Endothelial cell (in vitro differentiated cells): ENCODE data around the gene RACGAP1. TPM values are rescaled to one million over a fixed set of nuclear protein-coding genes. Genes with fewer than 3 reads are reported as not detected.
A peak's percentile ranks its signal among the peaks of the same experiment; 100 is the strongest.

ENCODE experiments used
- DNase-seq: peaks from one replicate; pipeline ENCODE4 v3.0.0; 2021; ENCODE audit warnings: low spot score
- H3K27ac Mint-ChIP-seq: one replicate; pipeline ENCODE4 v1.8.0; 2021; ENCODE audit warnings: mixed read lengths, inconsistent platforms; ENCODE audit not compliant: unreplicated experiment
- H3K27me3 Mint-ChIP-seq: one replicate; pipeline ENCODE4 v1.8.0; 2021; ENCODE audit warnings: mild to moderate bottlenecking, moderate library complexity, mixed read lengths, inconsistent platforms; ENCODE audit not compliant: unreplicated experiment
- H3K36me3 Mint-ChIP-seq: one replicate; pipeline ENCODE4 v1.8.0; 2021; ENCODE audit warnings: mild to moderate bottlenecking, low read depth, mixed read lengths, inconsistent platforms; ENCODE audit not compliant: unreplicated experiment
- H3K4me1 Mint-ChIP-seq: one replicate; pipeline ENCODE4 v1.8.0; 2021; ENCODE audit warnings: mild to moderate bottlenecking, mixed read lengths, inconsistent platforms; ENCODE audit not compliant: unreplicated experiment
- H3K4me3 Mint-ChIP-seq: one replicate; pipeline ENCODE4 v1.8.0; 2021; ENCODE audit warnings: mild to moderate bottlenecking, mixed read lengths, inconsistent platforms; ENCODE audit not compliant: unreplicated experiment
- H3K9me3 Mint-ChIP-seq: one replicate; pipeline ENCODE4 v1.8.0; 2021; ENCODE audit warnings: mixed read lengths, inconsistent platforms; ENCODE audit not compliant: unreplicated experiment
- CTCF ChIP-seq: fragments of 200-600 bp; sonication (generic); IDR thresholded peaks from one replicate; pipeline ENCODE4 v1.5.0; 2021; ENCODE audit warnings: antibody characterized with exemption; ENCODE audit not compliant: unreplicated experiment
- long read RNA-seq: library from polyadenylated mRNA; unstranded; transcript quantifications from one replicate; pipeline ENCODE4 v2.0.0, GENCODE V29; 2020; ENCODE audit not compliant: unreplicated experiment
- total RNA-seq: library from RNA; stranded (reverse); fragmentation: NEBNext Ultra II Directional; extraction: Animal tissue kit (Norgen Biotek cat#: 25700); gene quantifications from one replicate; pipeline ENCODE4 v1.2.1, GENCODE V29; 2021; ENCODE audit not compliant: unreplicated experiment

Gene RACGAP1, protein sequence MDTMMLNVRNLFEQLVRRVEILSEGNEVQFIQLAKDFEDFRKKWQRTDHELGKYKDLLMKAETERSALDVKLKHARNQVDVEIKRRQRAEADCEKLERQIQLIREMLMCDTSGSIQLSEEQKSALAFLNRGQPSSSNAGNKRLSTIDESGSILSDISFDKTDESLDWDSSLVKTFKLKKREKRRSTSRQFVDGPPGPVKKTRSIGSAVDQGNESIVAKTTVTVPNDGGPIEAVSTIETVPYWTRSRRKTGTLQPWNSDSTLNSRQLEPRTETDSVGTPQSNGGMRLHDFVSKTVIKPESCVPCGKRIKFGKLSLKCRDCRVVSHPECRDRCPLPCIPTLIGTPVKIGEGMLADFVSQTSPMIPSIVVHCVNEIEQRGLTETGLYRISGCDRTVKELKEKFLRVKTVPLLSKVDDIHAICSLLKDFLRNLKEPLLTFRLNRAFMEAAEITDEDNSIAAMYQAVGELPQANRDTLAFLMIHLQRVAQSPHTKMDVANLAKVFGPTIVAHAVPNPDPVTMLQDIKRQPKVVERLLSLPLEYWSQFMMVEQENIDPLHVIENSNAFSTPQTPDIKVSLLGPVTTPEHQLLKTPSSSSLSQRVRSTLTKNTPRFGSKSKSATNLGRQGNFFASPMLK
- total RNA-seq: 19.5 TPM
- long read RNA-seq, partial matches to known transcripts: 0 of 2 reads
- long read RNA-seq, other reads (novel, unspliced or antisense): 2 of 2 reads

GRCh38 chr12:50025187-50026059 lies at the start of gene RACGAP1:
Gene RACGAP1, minus strand, starts transcription at chr12:50025494. Its CDS starts 8,779 bp downstream, at chr12:50016715.
- Mint-ChIP-seq H3K9me3 (no peaks in the 10 kb centered on the region), H3K36me3 (no peaks in the 10 kb centered on the region), H3K4me3 (peak within 1 kb of the TSS; percentile 100), H3K4me1 (peaks cover 18% of the 10 kb centered on the region), H3K27ac (peak within 1 kb of the TSS; percentile 86), H3K27me3 (peaks cover 2% of the 10 kb centered on the region)
- TF ChIP-seq CTCF: no peak
- peak; percentile 88 for DNase-seq

GRCh38 chr12:50073712-50074111 lies 48.4 kb upstream of the RACGAP1 start:
- no peak for TF ChIP-seq CTCF
- H3K36me3 Mint-ChIP-seq: no peaks in the 10 kb centered on the region
- DNase-seq: no peak
- H3K27me3 Mint-ChIP-seq: peaks cover 10% of the 10 kb centered on the region
- H3K4me3 Mint-ChIP-seq: no peak overlapping the region
- H3K9me3 Mint-ChIP-seq: no peaks in the 10 kb centered on the region
- H3K27ac Mint-ChIP-seq: no peak overlapping the region
- H3K4me1 Mint-ChIP-seq: peaks cover 15% of the 10 kb centered on the region

GRCh38 chr12:50073206-50073605 lies 47.9 kb upstream of the RACGAP1 start:
- no peaks in the 10 kb centered on the region for H3K9me3 Mint-ChIP-seq
- no peaks in the 10 kb centered on the region for H3K36me3 Mint-ChIP-seq
- no peak overlapping the region for H3K27ac Mint-ChIP-seq
- H3K4me3 Mint-ChIP-seq: no peak overlapping the region
- no peak for DNase-seq
- peaks cover 10% of the 10 kb centered on the region for H3K27me3 Mint-ChIP-seq
- H3K4me1 Mint-ChIP-seq: peaks cover 15% of the 10 kb centered on the region
- no peak for TF ChIP-seq CTCF

DNA sequence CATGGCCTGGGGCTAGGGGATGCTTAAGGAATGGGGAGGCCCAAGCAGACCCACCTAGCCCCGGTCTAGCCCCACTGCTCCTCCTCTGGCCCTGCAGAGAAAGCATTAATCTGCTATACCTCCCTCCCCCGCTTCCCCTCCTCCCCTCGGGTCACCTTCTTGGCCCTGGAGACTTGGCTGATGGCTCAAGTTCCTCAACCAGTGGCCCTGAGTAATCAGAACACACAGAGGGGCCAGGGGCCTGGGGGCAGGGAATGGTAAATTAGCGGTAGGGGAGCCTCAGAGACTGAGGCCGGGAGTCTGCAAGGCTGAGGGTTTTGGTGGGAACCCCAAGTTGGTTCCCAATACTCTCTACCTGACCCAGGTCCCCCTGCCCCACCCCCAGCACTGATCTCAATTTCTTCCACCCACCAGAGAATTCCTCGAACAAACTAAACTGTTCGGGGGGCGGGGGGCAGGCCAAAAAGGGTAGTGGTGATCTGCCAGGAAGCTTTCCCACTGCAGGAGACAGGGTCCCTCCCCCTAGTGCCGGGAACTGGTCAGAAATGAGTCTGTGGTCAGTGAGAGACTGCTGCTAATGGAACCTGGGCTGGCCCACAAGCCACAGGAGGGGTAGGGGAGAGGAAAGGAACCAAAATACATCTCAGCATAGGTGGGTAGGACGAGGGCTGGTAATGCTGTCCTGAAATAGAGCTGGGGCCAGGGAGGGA lies 47.1 kb upstream of the RACGAP1 start:
- no peak overlapping the region for H3K4me3 Mint-ChIP-seq

More for the DNA sequence above, 47.1 kb upstream of the RACGAP1 start:
- H3K36me3 Mint-ChIP-seq: no peaks in the 10 kb centered on the region
- no peaks in the 10 kb centered on the region for H3K9me3 Mint-ChIP-seq
- peak overlapping the region; percentile 61 for H3K27ac Mint-ChIP-seq
- H3K27me3 Mint-ChIP-seq: peaks cover 10% of the 10 kb centered on the region
- H3K4me1 Mint-ChIP-seq: peaks cover 15% of the 10 kb centered on the region
- TF ChIP-seq CTCF: no peak
- DNase-seq: no peak
